T-helper 1 cell (primary cell): ENCODE data around the gene MME.

Experiments used
- DNase-seq, 5 donors: peaks; one replicate each; pipeline ENCODE4 v3.0.0-alpha.2; 2012 to 2020
- total RNA-seq, 4 donors: gene quantifications; one replicate each; lab custom pipeline; 2026; lab: John Stamatoyannopoulos, UW

Gene MME
- 0 to 1.1 (median 0.49) reads per million in 4 donors for total RNA-seq

DNA sequence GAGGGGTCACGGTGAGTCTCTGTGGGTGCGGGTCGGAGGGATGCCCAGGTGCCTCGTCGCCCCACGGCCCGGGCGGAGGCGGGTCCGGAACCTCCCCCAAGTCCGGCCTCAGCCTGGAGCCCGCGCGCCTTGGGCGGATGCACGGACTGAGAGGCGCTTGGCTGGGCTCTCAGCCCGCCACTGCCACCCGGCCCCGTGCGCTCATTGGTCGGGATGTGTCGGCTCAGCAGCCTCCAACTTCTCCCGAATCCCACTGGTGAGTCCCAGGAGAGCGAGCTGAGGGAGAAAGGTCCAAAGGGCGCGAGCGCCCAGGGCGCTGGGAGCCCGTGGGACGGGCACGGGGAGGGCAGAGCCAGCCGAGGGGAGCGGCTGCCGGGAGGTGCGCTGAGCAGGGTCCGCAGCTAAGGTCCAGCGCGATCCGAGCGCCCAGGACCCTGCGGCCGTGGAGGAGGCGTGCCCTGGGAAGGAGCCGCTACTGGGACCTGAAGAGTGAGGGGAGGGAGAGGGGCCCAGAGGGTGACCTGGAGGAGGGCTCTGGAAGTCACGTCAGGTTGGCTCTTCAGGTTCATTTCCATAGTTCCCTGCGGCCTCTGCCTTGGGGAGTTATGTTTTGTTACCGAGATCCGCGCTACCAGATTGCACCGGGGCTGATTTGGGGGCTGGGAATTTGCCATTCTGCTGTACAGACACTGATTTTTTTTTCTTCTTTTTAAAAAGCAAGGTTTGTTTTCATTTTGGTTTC lies at the start of gene MME:
TSS of gene MME (plus strand) at position 574 of the 742 bp plus-strand sequence. CDS start 3,849 bp downstream, outside the sequence.
- no peak for DNase-seq

DNA sequence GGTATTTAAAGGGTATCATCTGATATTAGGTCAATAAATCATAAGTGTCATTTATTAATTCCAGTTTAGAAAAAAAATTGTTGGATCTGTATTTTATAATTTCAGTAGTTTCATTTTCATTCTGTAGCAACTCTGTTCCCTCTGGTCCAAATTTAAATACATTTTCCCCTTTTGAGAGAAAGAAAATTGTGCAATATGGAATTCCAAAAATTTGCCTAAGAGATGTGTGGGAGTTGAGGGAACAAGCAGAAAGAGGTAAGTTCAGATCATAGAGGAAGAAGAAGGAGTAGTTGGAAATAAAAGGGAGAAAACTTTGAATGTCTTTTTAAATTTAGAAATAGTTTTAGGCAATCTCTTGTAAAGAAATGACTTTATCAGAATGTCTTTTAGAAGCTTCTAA lies 48.9 kb upstream of the MME start:
- no peak for DNase-seq

DNA sequence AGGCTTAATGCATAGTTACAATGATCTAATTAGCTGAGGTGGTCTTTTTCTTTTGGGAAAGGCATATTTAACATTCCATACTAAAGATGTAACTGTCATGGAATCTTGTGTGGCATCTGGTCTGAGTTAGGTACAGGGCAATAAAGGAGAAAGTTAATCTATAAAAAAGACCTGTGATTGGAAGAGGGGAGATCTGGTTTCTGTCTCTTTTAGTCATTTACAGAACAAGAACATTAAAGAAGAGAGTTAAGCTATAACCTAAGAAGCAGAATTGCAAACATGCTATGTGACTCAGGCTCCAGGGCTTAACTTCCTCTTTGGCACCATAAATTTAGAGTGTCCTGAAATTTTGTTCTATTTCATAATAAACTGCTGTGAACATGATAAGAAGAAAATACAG lies 47.2 kb upstream of the MME start:
- no peak for DNase-seq

DNA sequence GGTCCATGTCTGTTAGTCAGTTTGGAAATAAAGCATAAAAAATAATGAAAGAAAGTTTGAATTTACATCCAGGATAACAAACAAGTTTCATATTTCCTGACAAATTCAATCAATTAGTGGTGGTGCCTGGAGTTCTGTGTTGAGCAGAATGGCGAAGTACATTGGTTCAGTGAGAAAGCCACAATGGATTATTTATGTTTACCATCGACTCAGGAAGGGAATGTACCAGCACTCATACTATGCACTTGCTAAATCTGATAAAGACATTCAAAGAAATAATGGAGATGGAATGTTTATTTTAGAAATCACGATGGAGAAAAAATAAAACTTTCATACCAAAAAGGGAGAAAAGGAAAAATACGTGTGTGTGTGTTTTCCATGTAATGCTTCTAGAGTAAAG lies 45.3 kb upstream of the MME start:
- no peak for DNase-seq

DNA sequence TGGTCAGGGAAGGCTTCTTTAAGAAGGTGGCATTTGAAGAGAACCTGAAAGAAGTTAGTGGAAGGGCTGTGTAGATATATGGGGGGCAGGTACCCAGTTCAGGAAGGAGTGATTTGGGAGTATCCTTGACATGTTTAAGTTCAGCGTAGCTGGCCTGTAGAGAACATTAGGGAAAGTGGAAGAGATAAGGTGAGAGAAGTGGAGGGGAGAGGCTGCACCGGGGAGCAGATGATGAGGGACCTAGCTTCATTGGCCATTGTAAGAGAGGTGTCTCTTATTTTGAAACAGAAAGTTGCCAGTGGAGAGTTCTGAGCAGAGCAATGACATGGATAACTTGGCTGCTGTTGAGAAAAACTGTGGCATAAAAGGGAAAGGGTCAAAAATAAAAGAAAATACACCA lies 44.6 kb upstream of the MME start:
- no peak for DNase-seq

DNA sequence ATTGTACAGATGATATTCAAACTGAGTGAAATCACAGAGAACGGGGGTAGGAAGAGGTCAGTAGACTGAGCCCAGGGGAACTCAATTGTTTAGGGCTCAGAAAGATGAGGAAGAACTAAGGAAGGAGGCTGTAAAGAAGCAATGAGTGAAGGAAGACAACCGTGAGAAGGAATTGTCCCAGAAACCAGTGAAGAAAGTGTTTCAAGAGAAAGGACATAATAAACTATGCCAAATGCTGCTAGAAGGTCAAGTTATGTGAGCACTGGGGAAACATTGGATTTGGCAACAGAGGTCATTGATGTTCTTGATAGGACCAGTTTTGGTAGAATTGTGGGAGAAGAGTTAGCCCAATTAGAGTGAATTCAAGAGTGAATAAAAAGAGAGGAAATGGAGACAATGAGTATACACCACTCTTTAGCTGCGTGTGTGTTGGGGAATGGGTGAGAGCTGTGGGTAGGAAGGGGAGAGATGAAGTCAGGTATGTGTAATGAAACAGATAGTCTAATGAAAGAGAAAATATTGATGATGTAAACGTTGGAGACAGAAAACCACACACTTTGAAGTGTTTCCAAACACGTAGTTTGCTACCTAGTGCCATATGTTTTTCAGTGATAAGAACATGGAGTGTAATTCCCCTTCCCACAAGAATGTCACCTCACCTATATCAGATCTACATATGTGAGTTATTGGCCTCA lies 42.5 kb upstream of the MME start:
- DNase-seq: no peak

DNA sequence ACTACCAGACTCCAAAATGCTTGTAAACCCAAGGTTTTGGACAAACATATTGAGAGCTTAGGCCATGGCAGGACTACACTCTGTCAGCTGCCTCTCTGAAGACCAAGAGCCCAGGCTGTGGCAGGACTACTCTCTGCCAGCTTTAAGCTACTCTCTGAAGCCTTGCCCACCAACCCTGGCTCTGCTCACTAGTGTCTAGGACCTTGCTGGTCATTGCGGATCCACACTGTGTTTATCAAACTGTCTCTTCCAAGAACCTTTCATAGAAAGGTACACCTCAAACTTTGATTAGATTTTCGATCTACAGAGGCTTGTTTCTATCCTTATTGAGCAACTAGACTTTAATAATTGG lies 41.9 kb upstream of the MME start:
- no peak for DNase-seq

DNA sequence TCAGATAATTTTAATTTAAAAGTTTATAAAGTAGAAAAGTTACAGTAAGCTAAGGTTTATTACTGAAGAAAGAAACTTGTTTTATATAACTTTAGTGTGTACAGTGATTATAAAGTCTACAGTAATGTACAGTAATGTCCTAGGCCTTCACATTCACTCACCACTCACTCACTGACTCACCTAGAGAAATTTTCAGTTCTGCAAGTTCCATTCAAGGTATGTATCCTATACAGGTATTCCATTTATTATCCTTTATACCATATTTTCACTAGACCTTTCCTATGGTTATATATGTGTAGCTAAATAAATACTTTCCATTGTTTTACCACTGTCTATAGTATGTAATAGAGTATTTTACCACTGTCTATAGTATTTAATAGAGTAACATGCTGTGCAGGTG lies 33.2 kb upstream of the MME start:
- DNase-seq: no peak

DNA sequence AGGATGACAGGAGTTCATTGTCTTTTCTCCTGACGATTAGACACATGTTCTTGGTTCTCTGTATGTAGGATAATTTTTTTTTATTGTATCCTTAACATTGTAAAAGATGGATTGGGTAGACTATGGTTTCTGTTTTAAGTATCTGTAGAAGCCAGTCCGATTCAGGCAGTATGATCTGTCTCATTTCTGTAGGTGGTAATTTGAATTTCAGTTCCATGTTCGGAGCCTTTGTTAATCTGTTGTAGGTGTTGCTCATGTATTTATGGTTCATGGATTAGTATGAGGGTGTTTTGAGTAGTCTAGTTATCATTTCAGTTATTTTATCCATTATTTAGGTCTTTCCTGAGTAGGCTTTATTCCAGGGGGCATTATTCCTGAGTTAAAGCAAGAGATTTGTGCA lies 32.4 kb upstream of the MME start:
- no peak for DNase-seq

DNA sequence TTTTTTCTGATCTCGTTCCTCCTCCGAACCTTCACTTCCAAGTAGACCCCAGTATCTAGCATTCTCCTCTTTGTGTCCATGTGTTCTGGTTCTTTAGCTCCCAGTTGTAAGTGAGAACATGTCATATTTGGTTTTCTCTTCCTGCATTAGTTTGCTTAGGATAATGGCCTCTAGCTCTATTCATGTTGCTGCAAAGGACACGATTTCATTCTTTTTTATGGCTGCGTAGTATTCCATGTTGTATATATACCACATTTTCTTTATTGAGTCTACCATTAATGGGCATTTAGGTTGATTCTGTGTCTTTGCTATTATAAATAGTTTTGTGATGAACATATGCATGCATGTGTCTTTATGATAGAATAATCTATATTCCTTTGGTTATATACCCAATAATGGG lies 30.2 kb upstream of the MME start:
- no peak for DNase-seq

DNA sequence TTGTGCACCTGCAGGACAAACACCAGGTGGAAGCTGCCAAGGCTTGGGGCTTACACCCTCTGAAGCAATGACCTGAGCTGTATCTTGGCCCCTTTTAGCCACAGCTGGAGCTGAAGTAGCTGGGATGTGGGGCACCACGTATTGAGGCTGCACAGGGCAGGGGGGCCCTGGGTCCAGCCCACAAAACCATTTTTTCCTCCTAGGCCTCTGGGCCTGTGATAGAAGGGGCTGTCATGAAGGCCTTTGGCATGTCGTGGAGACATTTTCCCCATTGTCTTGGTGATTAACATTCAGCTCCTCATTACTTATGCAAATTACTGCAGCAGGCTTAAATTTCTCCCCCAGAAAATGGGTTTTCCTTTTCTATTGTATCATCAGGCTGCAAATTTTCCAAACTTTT lies 27.6 kb upstream of the MME start:
- no peak for DNase-seq

DNA sequence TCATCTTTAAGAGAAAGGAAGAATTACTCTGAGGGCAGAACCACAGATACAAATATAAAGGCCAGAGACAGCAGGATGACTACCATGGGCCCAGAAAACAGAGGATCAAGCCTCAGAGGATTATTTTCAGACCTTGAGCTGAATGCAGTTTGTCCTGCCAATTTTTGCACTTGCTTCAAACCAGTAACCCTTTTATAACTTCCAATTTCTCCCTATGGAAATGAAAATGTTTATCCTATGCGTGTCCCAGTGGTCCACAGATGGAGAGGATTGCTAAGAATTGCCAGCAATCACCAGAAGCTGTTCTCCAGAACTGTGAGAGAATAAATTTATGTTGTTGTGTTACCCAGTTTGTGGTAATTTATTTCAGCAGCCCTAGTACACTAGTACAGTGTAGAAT lies 26.4 kb upstream of the MME start:
- DNase-seq: no peak

DNA sequence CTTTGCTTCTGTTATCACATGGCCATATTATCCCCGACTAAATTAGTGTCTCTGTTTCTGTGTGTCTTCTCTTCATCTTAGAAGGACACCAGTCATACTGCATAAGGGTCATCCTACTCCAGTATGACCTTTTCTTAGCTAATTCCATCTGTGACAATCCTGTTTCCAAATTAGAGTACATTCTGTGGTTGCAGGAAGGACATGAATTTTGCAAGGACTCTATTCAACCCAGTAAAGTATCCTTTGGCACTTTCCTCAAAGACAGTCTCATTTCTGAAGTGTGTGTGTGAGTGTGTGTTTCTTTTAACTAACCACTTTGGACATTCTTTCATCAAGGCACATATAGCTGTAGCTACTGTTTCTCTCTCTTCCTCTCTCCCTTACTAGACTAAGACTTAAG lies 15.2 kb upstream of the MME start:
- no peak for DNase-seq

DNA sequence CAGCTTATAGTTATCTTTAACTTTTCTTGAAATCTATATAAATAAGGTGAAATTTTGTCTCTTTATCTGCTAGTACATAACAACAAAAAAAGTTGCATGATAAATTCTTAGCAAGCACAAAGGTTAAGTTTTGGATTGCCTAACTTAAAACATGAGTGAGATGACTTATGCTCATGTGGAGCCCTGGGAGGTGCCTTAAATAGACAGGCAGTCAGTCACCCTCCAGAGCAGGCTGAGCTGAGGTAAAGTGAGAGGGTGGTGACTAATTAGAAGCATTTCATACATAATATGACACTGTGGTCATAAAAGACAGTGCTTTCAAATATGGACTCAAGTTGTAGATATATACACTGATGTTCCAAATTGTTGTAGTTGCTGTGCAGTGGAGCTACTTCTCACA lies 14.6 kb upstream of the MME start:
- no peak for DNase-seq

DNA sequence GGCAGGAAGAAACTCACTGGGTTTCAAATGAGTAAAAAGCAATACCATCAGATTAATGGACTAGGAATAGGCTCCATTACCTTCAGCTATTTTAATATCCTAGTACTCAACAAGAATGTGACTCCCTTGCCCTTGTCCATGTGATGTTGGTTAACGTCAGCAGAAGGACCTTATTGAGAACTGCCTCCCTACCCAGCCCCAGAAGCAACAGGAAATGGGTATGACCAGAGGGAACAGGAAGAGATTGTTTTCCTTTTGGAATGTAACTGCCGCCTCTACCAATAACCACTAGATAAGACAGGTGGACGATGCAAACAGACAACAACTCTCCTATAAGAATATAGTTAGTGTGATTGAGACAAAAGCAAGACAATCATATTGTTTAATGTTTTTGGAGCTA lies 10.4 kb upstream of the MME start:
- no peak for DNase-seq

DNA sequence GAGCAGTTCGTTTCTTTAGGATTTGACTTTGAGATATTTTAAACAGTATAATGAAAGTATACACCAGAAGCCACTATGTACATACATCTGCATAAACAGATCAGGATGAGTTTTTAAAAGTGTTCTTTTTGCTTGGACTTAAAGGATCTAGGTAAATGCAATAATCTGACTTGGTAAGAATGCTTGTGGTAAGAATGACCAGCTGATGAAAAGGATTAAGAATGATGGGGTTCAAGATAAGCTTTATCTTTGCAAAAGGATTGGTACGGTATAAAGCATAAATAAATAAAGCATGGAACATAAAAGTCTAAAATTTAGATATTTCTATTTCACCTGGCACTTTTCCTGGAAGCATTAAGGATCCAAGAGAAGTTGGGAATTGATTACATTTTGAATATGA lies 9.8 kb upstream of the MME start:
- no peak for DNase-seq

DNA sequence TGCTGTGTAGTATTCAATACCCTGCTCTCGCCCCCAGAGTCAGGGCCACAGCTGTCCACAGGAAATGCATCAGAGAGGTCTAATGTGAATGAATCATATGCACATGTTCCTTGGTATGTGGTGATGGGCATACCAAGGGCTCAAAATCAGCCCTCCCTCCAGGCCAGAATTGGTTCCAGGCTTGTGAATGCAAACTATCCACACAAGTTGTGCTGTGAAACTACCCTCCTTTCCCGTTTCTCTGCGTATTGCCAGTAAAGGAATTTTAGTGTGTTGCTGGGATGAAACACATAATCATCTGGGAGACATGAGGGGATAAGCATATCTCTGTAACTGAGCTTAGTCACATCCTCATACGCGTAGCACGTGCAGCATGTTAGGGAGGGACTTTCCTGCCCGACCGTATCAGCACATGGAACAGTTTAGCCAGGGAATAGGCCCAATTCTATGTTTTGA lies 9.2 kb upstream of the MME start:
- DNase-seq: no peak

DNA sequence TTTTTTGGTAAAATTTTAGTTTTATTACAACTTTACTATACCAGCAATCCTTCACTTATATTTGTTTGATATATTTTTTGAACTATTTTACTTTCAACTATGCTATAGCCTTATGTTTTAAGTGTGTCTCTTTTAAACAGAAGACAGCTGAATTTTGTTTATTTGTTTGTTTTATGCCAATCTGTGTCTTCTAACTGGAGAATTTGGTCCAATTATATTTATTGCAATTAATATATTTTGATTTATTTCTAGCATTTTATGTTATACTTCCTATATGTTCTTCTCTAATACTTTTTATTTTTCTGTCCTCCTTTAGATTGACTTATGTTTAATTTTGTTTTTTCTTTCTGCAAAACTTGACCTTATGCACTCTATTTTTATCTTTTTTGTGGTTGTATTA lies 4.9 kb upstream of the MME start:
- DNase-seq: no peak

DNA sequence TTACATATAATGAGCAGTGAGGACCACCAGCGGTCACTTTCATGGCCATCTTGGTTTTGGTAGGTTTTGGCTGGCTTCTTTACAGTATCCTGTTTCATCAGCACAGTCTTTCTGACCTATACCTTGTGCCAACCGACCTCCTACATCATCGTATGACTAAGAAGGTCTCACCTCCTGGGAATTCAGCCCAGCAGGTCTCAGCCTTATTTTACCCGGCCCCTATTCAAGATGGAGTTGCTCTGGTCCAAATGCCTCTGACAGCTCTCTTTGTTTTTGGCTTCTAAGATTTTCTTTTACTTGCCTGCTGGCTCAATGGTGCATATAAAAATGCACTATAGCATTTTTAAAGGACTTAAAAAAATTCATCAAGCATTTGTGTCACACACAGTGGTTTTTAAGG lies 3.2 kb upstream of the MME start:
- DNase-seq: no peak

DNA sequence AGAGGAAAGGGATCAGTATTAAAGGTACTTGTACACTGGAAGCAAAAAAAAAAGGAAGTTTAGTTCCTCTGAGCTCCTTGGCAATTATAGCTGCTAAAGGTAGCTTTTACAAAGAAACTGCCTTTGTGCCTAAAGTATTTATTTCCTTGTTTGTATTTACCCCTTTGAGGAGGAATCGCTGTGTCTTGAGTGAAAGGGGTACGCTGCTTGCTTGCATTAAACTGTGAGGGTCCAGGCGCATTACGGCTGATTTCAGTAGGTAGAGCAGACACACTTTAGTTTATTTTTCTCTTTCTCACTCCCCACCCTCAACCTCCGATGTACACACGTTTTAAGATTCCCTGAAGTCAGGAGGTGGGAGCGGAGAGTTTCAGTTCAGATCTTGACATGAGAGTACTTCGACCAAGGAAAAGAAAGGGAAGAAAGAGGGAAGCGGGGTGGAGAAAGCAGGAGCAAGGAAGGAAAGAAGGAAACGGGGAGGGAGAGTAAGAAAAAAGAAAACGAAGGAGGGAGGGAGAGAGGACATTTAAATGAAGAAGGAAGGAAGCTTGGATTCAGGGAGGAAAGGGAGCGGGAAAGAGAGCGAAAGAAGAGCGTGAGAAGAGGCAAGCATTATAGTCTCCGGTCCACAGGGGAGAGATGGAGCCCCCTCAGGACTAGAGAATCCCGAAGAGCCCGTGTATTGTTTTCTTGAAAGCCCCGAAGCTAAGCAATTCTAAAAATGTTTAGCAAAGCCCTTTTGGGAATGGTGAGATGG lies 1.2 kb upstream of the MME start:
- DNase-seq: no peak

DNA sequence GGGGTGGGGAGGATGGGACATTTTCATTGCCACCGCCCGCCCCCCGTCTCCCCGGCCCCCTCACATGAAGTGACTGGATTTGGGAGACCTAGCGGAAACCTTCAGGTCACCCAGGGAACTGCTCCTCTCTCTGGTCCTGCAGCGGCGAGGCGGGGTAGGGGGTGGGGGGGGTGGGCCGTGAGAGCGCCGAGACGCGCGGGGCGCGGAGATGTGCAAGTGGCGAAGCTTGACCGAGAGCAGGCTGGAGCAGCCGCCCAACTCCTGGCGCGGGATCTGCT lies 712 bp upstream of the MME start:
- no peak for DNase-seq

DNA sequence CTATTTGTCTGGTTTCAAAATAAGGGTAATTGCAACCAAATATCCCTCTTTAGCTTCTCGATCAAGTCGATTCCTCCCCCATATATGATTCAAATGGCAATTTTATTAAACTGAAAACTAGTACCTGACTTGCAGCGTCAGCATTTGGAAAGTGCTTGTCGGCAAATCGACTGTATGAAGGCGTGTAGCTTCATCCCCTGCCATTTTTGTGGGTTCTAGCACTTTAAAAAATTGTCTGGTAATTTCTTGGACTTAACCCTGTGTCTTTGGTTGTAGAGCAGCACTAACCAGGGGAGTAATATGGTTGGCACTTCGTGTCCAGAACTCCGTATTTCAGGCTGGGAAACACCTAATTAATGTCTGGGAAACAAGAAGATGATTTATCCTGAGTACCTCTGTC lies 573 bp downstream of the MME start:
- DNase-seq: no peak

DNA sequence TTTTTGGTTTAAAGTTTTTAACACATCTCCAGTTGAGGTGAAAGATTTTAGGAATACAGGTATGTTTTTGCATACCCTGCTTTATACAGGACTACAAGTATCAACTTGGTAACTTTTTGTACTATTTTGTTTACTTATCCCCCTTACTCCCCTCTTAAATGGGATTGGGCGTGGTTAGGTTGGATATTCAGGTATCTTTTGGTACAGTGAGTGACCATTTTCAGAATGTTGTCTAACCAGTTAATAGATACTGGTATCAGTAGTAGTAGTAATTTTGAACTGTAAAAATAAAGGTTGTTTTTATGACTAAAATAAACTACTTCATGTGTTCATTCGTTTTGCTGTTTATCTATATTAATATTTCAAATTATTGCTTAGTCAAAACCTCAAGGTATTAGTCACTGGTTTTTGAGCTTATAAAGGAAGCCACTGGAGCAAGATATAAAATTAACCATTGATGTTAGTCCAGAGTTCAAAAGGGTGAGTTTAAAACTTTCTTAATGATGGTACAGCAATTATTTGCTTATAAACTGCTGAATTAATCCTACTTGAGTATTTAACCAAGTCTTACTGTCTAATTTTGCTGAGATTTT lies 3.3 kb downstream of the MME start:
- DNase-seq: no peak

DNA sequence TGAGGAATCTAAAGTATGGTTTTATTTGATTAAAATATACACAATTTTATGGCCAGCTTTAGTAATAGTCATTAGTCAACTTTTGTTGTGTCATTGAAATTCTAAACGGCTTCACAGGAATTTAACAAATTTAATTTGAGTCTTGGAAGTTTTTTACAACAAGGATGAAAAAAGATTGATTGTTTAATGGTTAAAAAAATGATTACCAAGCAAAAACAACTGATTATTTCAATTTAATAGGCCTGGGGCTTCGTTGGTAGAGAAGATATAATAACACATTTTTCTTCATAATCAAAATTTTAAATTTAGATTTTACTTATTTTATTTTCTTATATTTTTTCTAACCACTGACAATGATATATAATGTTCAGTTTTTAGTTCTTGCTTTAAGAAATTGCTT lies 4.4 kb downstream of the MME start:
- no peak for DNase-seq
